HG03103 (cell line): ENCODE measurements around the gene ST6GAL1.

Experiments used
- ATAC-seq: cut with Tn5 transposase; IDR thresholded peaks from one replicate; pipeline ENCODE4 v1.9.1; 2021; ENCODE audit warnings: low read depth; ENCODE audit not compliant: unreplicated experiment

The ST6GAL1 gene

DNA sequence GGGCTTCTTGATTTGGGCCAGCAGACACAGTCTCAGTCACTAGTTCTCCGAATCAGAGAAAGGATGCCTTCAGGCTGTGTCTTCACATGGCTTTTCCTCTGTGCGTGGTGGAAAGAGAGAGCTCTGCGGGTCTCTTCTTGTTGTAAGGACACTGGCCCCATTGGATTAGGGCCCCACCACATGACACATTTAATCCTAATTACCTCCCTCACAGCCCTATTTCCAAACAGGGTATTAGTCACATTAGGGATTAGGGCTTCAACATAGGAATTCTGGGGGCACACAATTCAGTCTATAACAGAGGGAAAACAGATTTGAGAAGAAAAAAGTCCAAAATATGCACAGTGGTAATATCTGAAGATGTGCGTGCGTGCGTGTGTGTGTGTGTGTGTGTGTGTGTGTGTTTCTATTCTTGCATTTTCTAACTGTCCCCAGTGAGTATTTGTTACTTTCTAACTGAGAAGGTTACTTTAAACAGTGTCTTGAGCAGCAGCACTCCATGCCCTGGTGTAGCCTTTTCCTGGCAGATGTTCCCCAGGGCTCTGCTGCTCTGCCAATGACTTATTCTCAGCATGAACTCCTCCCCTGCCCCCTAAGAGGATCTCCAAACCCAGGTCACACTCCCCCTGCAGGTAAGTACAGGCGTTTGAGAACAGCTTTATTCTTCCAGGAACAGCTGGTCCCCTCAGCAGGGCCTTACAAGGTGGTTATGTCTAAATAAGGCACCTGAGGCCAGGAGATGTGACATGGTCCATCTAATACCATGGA is 136.1 kb downstream of the ST6GAL1 start:
- no peak for ATAC-seq

DNA sequence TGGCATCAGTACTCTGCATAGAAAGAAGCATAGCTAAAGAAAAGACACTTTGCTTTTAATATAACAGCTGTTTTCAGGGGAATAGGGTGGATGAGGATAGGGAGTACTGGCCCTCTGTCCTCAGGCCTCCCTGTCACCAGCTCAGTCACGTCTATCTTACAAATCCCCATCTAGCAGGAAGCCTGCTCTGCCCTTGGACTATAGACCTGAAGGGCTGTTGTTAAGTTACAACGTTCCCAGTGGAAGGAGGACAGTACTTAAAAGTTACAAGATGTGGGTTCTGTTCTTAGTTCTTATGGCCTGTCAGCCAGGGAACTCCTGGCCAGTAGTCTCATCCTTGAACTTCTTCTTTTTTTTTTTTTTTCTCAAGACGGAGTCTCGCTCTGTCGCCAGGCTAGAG is 138.5 kb downstream of the ST6GAL1 start:
- ATAC-seq, result no peak

DNA sequence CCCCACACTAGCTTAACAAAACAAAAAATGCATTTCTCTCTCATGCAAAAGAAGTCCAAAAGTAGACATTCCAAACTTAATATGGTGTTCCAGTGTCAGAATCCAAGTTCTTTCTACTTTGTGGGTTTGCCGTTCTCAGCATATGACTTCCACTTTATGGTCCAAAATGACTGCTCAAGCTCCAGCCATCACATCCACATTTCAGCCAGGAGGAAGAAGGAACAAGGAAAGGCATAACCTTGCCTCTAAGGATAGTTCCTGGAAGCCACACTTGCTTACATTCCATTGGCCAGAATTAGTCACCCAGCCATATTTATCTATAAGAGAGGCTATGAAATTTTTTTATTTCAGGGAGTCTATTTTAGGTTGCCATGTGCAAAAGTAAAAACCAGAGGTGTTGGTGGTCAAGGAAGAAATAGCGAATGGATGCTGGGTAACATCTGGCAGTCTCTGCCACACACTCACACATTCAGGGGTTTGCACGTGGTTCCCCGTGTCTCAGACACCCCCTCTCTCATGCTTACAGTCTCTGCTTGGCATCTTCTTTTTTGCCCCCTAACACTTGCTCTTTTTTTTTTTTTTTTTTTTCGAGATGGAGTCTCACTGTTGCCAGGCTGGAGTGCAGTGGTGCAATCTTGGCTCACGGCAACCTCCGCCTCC is 139.7 kb downstream of the ST6GAL1 start:
- ATAC-seq, result no peak

- no peak for ATAC-seq
Observed at GRCh38 chr3:187072102-187072501, 141.8 kb downstream of the ST6GAL1 start.

- peak; percentile 51 for ATAC-seq
Observed at GRCh38 chr3:187072511-187072910, 142.2 kb downstream of the ST6GAL1 start.

- no peak for ATAC-seq
Observed at GRCh38 chr3:187073581-187074098, 143.3 kb downstream of the ST6GAL1 start.

GRCh38 chr3:187074846-187075245 is 144.5 kb downstream of the ST6GAL1 start:
- no peak for ATAC-seq

DNA sequence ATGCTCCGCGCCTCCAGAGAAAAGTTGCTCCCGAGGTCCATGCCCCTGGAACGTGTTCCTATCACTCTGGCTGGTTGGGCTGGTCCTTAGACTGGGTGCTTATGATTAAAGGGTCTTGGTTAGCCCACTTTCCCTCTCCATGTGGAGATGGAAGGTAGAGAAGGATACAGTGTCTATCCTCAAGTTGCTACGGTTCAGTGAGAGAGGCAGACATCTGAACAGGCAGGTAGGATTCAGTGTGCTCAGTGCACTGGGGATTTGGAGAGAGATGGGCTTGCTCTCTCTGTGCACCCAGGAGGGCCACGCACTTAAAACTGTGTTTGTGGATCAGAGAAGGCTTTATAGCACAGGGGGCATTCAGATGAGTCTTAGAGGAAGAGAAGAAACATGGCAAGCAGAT is 146.0 kb downstream of the ST6GAL1 start:
- ATAC-seq, result no peak

- no peak for ATAC-seq
Observed at GRCh38 chr3:187077085-187077484, 146.8 kb downstream of the ST6GAL1 start.

GRCh38 chr3:187077537-187077936 is 147.2 kb downstream of the ST6GAL1 start:
- no peak for ATAC-seq

- ATAC-seq, result no peak
Observed at GRCh38 chr3:187079090-187080022, 149.0 kb downstream of the ST6GAL1 start.

DNA sequence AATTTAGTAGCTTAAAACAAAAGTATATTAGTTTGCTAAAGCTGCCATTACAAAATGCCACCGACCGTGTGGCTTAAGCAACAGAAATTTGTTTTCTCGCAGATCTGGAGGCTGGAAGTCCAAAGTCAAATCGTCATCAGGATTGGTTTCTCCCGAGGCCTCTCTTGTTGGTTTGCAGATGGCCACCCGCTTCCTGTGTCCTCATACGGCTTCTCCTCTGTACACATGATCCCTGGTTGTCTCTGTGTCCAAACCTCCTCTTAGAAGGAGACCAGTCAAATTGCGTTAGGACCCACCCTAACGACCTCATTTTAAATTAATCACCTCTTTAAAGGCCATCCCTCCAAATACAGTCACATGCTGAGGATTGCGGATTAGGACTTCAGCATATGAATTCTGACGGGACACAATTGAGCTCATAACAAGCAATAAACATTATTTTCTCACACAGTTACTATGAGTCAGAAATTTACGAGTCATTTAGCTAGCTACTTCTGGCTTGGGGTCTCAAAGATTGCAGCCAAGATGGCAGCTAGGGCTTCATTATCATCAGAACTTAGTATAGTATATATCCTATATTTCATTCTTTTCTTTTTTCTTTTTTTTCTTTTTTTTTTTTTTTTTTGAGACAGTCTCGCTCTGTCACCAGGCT is 150.6 kb downstream of the ST6GAL1 start:
- no peak for ATAC-seq

DNA sequence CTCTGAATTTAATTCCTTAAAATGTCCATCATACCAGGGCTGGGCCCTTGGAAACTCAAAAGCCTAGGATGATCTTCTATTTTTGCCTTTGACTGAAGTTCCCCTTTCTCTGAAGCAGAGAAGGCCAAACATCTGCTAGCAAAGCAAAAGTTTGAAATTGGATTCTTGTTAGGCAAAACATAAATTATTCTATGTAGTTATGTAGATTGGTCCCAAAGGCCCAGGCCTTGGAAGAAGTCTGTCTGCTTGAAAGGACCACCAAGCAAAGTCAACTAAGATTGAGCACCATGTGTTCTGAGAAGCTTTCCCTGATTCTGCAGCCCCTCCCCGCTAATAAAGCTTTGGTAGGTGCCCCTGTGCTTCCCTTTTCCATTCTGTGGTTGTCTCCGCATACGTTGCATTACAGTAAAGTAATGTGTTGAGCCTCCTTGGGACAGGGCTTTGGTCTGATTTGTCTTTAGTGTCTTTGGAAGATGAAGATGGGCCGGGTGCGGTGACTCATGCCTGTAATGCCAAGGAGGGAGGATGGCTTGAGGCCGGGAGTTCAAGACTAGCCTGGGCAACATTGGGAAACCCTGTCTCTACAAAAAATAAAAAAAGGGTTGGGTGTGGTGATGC is 152.5 kb downstream of the ST6GAL1 start:
- ATAC-seq, result no peak

- no peak for ATAC-seq
Observed at GRCh38 chr3:187084126-187084525, 153.8 kb downstream of the ST6GAL1 start.

DNA sequence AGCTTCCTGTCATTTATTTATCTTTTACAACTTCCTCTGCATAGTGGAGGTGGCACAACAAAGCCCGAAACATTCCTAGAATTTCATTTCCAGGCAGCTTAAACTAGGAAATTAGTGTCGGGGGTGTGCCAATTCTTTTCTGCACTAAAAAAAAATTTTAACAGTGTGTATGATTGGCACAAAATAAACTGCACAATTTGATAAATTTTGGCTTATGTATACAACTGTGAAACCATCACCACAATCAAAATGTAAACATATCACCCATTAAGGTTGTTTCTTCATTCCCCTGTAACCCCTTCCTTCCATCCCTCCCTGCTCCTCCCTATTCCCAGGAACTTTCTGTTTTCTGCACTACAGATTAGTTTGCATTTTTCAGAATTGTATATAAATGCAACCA is 154.3 kb downstream of the ST6GAL1 start:
- ATAC-seq, result no peak

DNA sequence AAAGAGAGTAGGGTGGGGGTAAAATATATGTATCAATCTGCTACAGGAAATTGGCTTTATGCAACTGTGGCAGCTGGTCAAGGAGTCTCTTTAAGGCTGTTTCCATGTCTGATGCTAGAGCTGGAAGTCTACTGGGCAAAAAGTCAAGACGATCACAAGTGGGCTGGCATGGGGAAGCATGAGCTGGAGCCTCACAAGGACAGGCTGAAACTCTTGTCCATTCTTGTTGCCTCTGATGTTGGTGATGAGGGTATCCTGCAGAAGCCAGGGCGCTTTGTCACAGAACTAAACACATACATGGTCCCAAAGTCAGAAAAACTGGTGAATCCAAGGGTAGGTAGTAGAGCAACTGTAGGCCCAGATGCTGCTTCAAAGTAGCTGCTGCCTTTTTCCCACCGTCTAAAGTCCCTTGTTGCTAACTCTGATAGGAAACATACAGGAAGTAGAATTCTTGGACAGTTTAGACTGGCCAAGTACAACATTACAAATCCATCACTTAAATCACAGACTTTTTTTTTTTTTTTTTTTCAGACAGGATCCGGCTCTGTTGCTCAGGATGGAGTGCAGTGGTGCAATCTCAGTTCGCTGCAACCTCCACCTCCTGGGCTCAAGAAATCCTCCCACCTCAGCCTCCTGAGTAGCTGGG is 154.8 kb downstream of the ST6GAL1 start:
- no peak for ATAC-seq

DNA sequence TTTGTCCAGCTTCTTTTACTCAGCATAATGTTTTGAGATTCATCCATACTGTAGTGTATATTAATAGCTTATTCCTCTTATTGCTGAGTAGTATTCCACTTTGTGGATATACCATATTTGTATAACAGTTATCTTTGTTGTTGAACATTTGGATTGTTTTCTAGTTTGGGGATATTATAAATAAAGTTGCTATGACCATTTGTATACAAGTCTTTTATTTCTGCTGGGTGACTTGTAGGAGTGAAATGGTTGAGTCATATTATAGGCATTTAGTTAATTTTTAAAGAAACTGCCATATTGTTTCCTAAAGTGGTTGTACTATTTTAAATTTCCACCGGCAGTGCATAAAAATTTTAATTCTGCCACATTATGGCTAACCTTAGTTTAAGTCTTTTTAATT is 155.6 kb downstream of the ST6GAL1 start:
- ATAC-seq, result no peak

- no peak for ATAC-seq
Observed at GRCh38 chr3:187086831-187087230, 156.5 kb downstream of the ST6GAL1 start.

GRCh38 chr3:187088701-187089100 is 158.4 kb downstream of the ST6GAL1 start:
- ATAC-seq, result no peak

GRCh38 chr3:187093320-187093719 is 163.0 kb downstream of the ST6GAL1 start:
- ATAC-seq, result no peak
